Ishikawa (cell line): Measurements from ENCODE around the gene MAP7D1.

Source experiments
- CEBPB ChIP-seq: IDR thresholded peaks from 2 replicates; pipeline ENCODE4 v1.6.1; 2012
- EP300 ChIP-seq: IDR thresholded peaks from 2 replicates; pipeline ENCODE4 v1.6.1; 2012; ENCODE audit warnings: borderline replicate concordance
- NFIC ChIP-seq: IDR thresholded peaks from 2 replicates; pipeline ENCODE4 v1.6.1; 2012
- RAD21 ChIP-seq: IDR thresholded peaks from 2 replicates; pipeline ENCODE4 v1.6.1; 2012; ENCODE audit warnings: low read depth
- TAF1 ChIP-seq: IDR thresholded peaks from 2 replicates; pipeline ENCODE4 v1.6.1; 2012; ENCODE audit warnings: low read depth, mild to moderate bottlenecking
- TCF12 ChIP-seq: IDR thresholded peaks from 2 replicates; pipeline ENCODE4 v1.6.1; 2012; ENCODE audit warnings: low read depth
- YY1 ChIP-seq: IDR thresholded peaks from 2 replicates; pipeline ENCODE4 v1.6.1; 2012; ENCODE audit warnings: low read depth
- TF ChIP-seq, protein P1 (sequence below): IDR thresholded peaks from 2 replicates; pipeline ENCODE4 v1.6.1; 2012
- TF ChIP-seq, protein P2 (sequence below): IDR thresholded peaks from 2 replicates; pipeline ENCODE4 v1.6.1; 2012

DNA sequence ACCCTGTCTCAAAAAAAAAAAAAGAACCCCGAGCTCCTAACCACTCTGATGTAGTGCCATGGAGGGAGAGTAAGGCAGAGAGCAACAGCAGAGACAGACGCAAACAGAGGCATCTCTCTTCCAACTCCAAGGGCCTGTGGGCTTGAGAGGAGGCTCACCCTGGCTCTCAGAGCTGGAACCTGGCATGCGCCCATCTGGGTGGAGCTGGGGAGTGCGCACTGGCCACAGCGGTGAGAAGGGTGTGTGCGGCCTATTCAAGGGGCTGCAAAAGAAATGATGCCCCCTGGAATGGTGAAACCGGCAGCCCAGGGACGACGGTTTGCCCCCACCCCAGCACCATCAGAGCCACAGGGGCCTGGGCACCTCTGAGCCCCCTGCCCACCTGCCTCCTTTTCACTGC is 48.6 kb upstream of the MAP7D1 start:
- TF ChIP-seq TAF1 (no peak), EP300 (no peak), NFIC (no peak), CEBPB (no peak), YY1 (no peak), TCF12 (no peak), RAD21 (no peak)
- TF ChIP-seq, protein P1, sequence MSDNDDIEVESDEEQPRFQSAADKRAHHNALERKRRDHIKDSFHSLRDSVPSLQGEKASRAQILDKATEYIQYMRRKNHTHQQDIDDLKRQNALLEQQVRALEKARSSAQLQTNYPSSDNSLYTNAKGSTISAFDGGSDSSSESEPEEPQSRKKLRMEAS = no peak
- TF ChIP-seq, protein P2, sequence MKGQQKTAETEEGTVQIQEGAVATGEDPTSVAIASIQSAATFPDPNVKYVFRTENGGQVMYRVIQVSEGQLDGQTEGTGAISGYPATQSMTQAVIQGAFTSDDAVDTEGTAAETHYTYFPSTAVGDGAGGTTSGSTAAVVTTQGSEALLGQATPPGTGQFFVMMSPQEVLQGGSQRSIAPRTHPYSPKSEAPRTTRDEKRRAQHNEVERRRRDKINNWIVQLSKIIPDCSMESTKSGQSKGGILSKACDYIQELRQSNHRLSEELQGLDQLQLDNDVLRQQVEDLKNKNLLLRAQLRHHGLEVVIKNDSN = no peak
